Measurements from ENCODE around the gene CRTC1.
"Not testable (repeated sequence)": the region's sequence is repeated elsewhere in the genome, so short reads cannot be mapped to it uniquely, and the experiment has no call there.

CRTC1 gene

GRCh38 chr19:18669883-18670282 lies 13.6 kb upstream of the CRTC1 start:
- DNase-seq = no peak

- DNase-seq = no peak
These were observed 13.2 kb upstream of the CRTC1 start for GRCh38 chr19:18670312-18670711.

GRCh38 chr19:18671303-18672043 lies 12.0 kb upstream of the CRTC1 start:
- DNase-seq = no peak

GRCh38 chr19:18672044-18672451 lies 11.4 kb upstream of the CRTC1 start:
- no peak for DNase-seq

- DNase-seq = peak; percentile 16
These were observed 10.7 kb upstream of the CRTC1 start for GRCh38 chr19:18672606-18673337.

GRCh38 chr19:18674616-18675015 lies 8.9 kb upstream of the CRTC1 start:
- DNase-seq = no peak

- DNase-seq = no peak
These were observed 7.7 kb upstream of the CRTC1 start for GRCh38 chr19:18675779-18676178.

- DNase-seq = no peak
These were observed 6.8 kb upstream of the CRTC1 start for GRCh38 chr19:18676692-18677091.

GRCh38 chr19:18677156-18677555 lies 6.3 kb upstream of the CRTC1 start:
- no peak for DNase-seq

- DNase-seq = not testable (repeated sequence)
These were observed 3.3 kb upstream of the CRTC1 start for GRCh38 chr19:18680148-18680547.

- DNase-seq = no peak
These were observed 722 bp upstream of the CRTC1 start for GRCh38 chr19:18682807-18683108.

GRCh38 chr19:18683958-18684641 lies 620 bp downstream of the CRTC1 start:
- DNase-seq = no peak

- DNase-seq = no peak
These were observed 1.1 kb downstream of the CRTC1 start for GRCh38 chr19:18684642-18684993.

GRCh38 chr19:18685597-18686190 lies 2.2 kb downstream of the CRTC1 start:
- no peak for DNase-seq

- DNase-seq = no peak
These were observed 4.4 kb downstream of the CRTC1 start for GRCh38 chr19:18687740-18688465.

GRCh38 chr19:18696023-18696422 lies 12.5 kb downstream of the CRTC1 start:
- DNase-seq = no peak

- DNase-seq = no peak
These were observed 14.2 kb downstream of the CRTC1 start for GRCh38 chr19:18697680-18698079.

GRCh38 chr19:18698321-18699167 lies 15.1 kb downstream of the CRTC1 start:
- no peak for DNase-seq

- no peak for DNase-seq
These were observed 16.0 kb downstream of the CRTC1 start for GRCh38 chr19:18699403-18700054.

- DNase-seq = peak; percentile 56
These were observed 17.2 kb downstream of the CRTC1 start for GRCh38 chr19:18700501-18701249.

- no peak for DNase-seq
These were observed 17.7 kb downstream of the CRTC1 start for GRCh38 chr19:18701250-18701608.

All from fibroblast of skin of right quadriceps (primary cell).